Peyer's patch (tissue), 4 donors: ENCODE results near the gene STK17B.

Experiments used
- CTCF ChIP-seq, 6 experiments: fragments of 450-650 bp in 4 of 6; fragments of 200-600 bp in 2 of 6; sonication (generic) in 1 of 6; IDR thresholded peaks; one replicate each; pipeline ENCODE4 v1.5.1; 2017 to 2019; ENCODE audit warnings: antibody characterized with exemption in 6 of 6, mild to moderate bottlenecking in 3 of 6, moderate library complexity in 1 of 6
- POLR2A ChIP-seq, 2 donors: fragments of 450-650 bp; IDR thresholded peaks; one replicate each; pipeline ENCODE4 v1.5.1; 2017; ENCODE audit warnings: antibody characterized with exemption in 2 of 2, mild to moderate bottlenecking in 2 of 2, moderate library complexity in 2 of 2

DNA sequence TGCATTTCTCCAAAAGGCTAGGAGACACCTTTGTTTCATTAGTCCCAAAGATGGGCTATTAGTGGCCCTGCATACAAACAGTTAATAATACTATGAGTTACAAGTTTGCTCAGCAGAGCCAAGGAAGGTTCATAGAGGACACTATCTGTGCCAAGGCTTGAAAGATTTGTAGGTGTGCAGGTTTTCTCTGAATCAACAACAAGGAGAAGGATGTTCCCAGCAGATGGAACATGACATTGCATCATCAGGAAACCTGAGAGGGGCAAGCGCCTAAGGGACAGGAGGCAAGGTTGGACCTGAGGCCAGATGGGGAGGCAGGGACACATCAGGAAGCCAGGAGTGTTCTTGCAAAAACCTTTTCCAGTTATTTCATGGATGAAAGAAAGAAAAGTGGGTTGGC is 35.4 kb upstream of the STK17B start:
- TF ChIP-seq CTCF (IDR thresholded peaks at IDR 0.05) (no peak), POLR2A (IDR thresholded peaks at IDR 0.05) (no peak)
